ENCODE results near the gene ZFAND6. TPM values are rescaled to one million over a fixed set of nuclear protein-coding genes. Genes with fewer than 3 reads are reported as not detected.

Gene ZFAND6
- total RNA-seq, 1 experiment from 2014 or later = 89.7 TPM

- H3K27me3 ChIP-seq (ENCODE audit: insufficient read depth, low read length) = no peaks in the 10 kb centered on the region
- TF ChIP-seq, protein P1, sequence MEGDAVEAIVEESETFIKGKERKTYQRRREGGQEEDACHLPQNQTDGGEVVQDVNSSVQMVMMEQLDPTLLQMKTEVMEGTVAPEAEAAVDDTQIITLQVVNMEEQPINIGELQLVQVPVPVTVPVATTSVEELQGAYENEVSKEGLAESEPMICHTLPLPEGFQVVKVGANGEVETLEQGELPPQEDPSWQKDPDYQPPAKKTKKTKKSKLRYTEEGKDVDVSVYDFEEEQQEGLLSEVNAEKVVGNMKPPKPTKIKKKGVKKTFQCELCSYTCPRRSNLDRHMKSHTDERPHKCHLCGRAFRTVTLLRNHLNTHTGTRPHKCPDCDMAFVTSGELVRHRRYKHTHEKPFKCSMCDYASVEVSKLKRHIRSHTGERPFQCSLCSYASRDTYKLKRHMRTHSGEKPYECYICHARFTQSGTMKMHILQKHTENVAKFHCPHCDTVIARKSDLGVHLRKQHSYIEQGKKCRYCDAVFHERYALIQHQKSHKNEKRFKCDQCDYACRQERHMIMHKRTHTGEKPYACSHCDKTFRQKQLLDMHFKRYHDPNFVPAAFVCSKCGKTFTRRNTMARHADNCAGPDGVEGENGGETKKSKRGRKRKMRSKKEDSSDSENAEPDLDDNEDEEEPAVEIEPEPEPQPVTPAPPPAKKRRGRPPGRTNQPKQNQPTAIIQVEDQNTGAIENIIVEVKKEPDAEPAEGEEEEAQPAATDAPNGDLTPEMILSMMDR (conservative IDR thresholded peaks at IDR 0.05) = no peak
- no peak overlapping the region for H3K9ac ChIP-seq (ENCODE audit: extremely low read depth, insufficient read length, low read length)
- DNase-seq = no peak
- H3K27me3 Mint-ChIP-seq (ENCODE audit: low read depth) = peaks cover 3% of the 10 kb centered on the region; the same call in 1 of the 2 replicates
- no peak overlapping the region for H2BK5ac ChIP-seq (ENCODE audit: insufficient read length, low read length)
- H3T11ph ChIP-seq (ENCODE audit: low read length) = no peak overlapping the region
- no peak overlapping the region for H3K27ac ChIP-seq (ENCODE audit: insufficient read length, low read depth, low read length)
- H3K4me1 Mint-ChIP-seq = peaks cover 43 to 46% of the 10 kb centered on the region in 2 experiments
- H3K79me2 ChIP-seq (ENCODE audit: insufficient read depth, low read length) = peaks cover 27% of the 10 kb centered on the region; the same call in 1 of the 2 replicates
- no peaks in the 10 kb centered on the region; the same call in 1 of the 2 replicates for H3K4me1 ChIP-seq (ENCODE audit: insufficient read depth, low read length)
- H3K23ac ChIP-seq (ENCODE audit: insufficient read length, low read depth, low read length) = no peak overlapping the region
- H3K9me3 Mint-ChIP-seq = no peaks in the 10 kb centered on the region; a peak in 1 of 5 replicates
- no peaks in the 10 kb centered on the region for H4K20me1 ChIP-seq (ENCODE audit: control insufficient read depth, insufficient read depth, insufficient read length)
- no peaks in the 10 kb centered on the region for H3K79me1 ChIP-seq (ENCODE audit: insufficient read depth, low read depth, low read length, poor library complexity, severe bottlenecking)
- H3K18ac ChIP-seq (ENCODE audit: insufficient read length, low read depth, low read length) = no peak overlapping the region
- H2BK120ac ChIP-seq (ENCODE audit: low read depth, low read length, poor library complexity, severe bottlenecking) = no peak overlapping the region
- H4K5ac ChIP-seq (ENCODE audit: insufficient read length, low read depth, low read length) = no peak overlapping the region
- no peak overlapping the region for H3K4ac ChIP-seq (ENCODE audit: low read depth, low read length)
- H3K36me3 Mint-ChIP-seq (ENCODE audit: insufficient read depth in 1 of 3, low read depth in 3 of 3) = no peaks in the 10 kb centered on the region
- H3K4me2 ChIP-seq (ENCODE audit: insufficient read depth, insufficient read length, low read length) = no peak overlapping the region
- H2AFZ ChIP-seq (ENCODE audit: low read length) = no peak overlapping the region
- no peak overlapping the region for H2AK5ac ChIP-seq (ENCODE audit: insufficient read length, low read length)
- no peak overlapping the region for H2BK20ac ChIP-seq (ENCODE audit: low read depth, low read length, poor library complexity, severe bottlenecking)
- H4K91ac ChIP-seq (ENCODE audit: insufficient read length, low read depth, low read length) = no peak overlapping the region
- no peaks in the 10 kb centered on the region for H3K9me3 ChIP-seq (ENCODE audit: control insufficient read depth, low read depth, low read length)
- no CpG with 5 or more reads among the region's 5 CpGs for WGBS (ENCODE audit: extremely low coverage, insufficient read length, low lambda C conversion rate)
- H3K4me3 Mint-ChIP-seq = peak overlapping the region; percentile 84 to 90
- no peak overlapping the region for H2BK12ac ChIP-seq (ENCODE audit: insufficient read length, low read depth, low read length)
- H3K14ac ChIP-seq (ENCODE audit: insufficient read depth, low read length) = no peak overlapping the region
- H3K56ac ChIP-seq (ENCODE audit: insufficient read length, low read depth, low read length) = no peak overlapping the region
- no peak overlapping the region for H2BK15ac ChIP-seq (ENCODE audit: low read depth, low read length)
- H4K8ac ChIP-seq (replicated peaks; ENCODE audit: insufficient read length, low read depth, low read length) = no peak overlapping the region
- H3K23me2 ChIP-seq (ENCODE audit: insufficient read length, low read depth, low read length, poor library complexity, severe bottlenecking) = peaks cover 7% of the 10 kb centered on the region
- peak overlapping the region in 1 of 3 experiments; percentile 47; a peak in 1 of 7 replicates for H3K27ac Mint-ChIP-seq
Observed at GRCh38 chr15:80061582-80061981, 2.1 kb downstream of the ZFAND6 start.

Measured in H9 (cell line).